Measurements from ENCODE around the gene CA10.

Gene CA10

GRCh38 chr17:51627779-51628178 lies 530.7 kb downstream of the CA10 start:
- POLR2A ChIA-PET, result no interaction called here
- no peak for TF ChIP-seq CTCF (IDR thresholded peaks at IDR 0.05; ENCODE audit: insufficient read depth, low read length, missing control alignments)
- CTCF ChIA-PET, result no interaction called here
- H3K4me3 ChIP-seq (ENCODE audit: low read depth, low read length), result no peak overlapping the region
- DNase-seq (ENCODE audit: low read depth, low spot score), result no peak

- DNase-seq (ENCODE audit: low read depth, low spot score), result no peak
- TF ChIP-seq CTCF (IDR thresholded peaks at IDR 0.05; ENCODE audit: insufficient read depth, low read length, missing control alignments), result no peak
- no peak overlapping the region for H3K4me3 ChIP-seq (ENCODE audit: low read depth, low read length)
- ChIA-PET CTCF (no interaction called here), POLR2A (no interaction called here)
Observed at GRCh38 chr17:51618476-51618875, 540.0 kb downstream of the CA10 start.

- ChIA-PET POLR2A (no interaction called here), CTCF (no interaction called here)
- TF ChIP-seq CTCF (IDR thresholded peaks at IDR 0.05; ENCODE audit: insufficient read depth, low read length, missing control alignments), result no peak
- DNase-seq (ENCODE audit: low read depth, low spot score), result no peak
- no peak overlapping the region for H3K4me3 ChIP-seq (ENCODE audit: low read depth, low read length)
Observed at GRCh38 chr17:51617986-51618385, 540.5 kb downstream of the CA10 start.

GRCh38 chr17:51613255-51613654 lies 545.3 kb downstream of the CA10 start:
- H3K4me3 ChIP-seq (ENCODE audit: low read depth, low read length), result no peak overlapping the region
- no peak for TF ChIP-seq CTCF (IDR thresholded peaks at IDR 0.05; ENCODE audit: insufficient read depth, low read length, missing control alignments)
- CTCF ChIA-PET, result no interaction called here
- POLR2A ChIA-PET, result no interaction called here
- DNase-seq (ENCODE audit: low read depth, low spot score), result no peak

- POLR2A ChIA-PET, result no interaction called here
- no peak overlapping the region for H3K4me3 ChIP-seq (ENCODE audit: low read depth, low read length)
- CTCF ChIA-PET, result no interaction called here
- TF ChIP-seq CTCF (IDR thresholded peaks at IDR 0.05; ENCODE audit: insufficient read depth, low read length, missing control alignments), result no peak
- no peak for DNase-seq (ENCODE audit: low read depth, low spot score)
Observed at GRCh38 chr17:51612692-51613091, 545.8 kb downstream of the CA10 start.

GRCh38 chr17:51611585-51611984 lies 546.9 kb downstream of the CA10 start:
- CTCF ChIA-PET, result no interaction called here
- TF ChIP-seq CTCF (IDR thresholded peaks at IDR 0.05; ENCODE audit: insufficient read depth, low read length, missing control alignments), result no peak
- POLR2A ChIA-PET, result no interaction called here
- DNase-seq (ENCODE audit: low read depth, low spot score), result no peak
- H3K4me3 ChIP-seq (ENCODE audit: low read depth, low read length), result no peak overlapping the region

Measured in AG04449 (cell line).